ENCODE results near the gene COBL. TPM values are rescaled to one million over a fixed set of nuclear protein-coding genes. Genes with fewer than 3 reads are reported as not detected.

The COBL gene
- total and polyA plus RNA-seq, 2 of the 8 experiments (the other 6 are each of a cell fraction or from before 2014, with no cell fraction given), result 13.8 to 40.4 TPM

DNA sequence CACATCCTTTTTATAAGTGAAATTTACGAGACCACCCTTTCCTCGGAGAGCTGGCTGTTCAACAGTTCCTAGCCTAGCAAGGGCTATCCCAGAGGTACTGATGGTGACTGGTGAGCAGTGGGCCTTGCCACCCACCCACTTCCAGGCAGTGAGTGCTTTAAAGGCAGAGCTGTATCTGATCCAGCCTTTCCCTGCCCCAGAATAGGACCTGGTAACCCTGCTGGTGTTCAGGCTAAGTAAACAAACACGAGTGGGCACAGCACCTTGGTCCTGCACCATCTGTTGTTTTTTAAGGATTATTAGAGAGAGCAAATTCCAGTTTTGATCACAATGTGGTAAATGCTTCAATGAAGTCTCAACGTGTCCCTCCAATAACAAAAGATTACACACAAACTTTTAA is 75.7 kb downstream of the COBL start:
- Histone ChIP-seq H3K23me2 (ENCODE audit: low read depth, low read length) (no peaks in the 10 kb centered on the region), H3K27ac (ENCODE audit: low read depth, low read length) (no peak overlapping the region), H2BK5ac (ENCODE audit: low read depth, low read length) (no peak overlapping the region), H2BK12ac (ENCODE audit: low read depth, low read length) (no peak overlapping the region), H3K79me2 (ENCODE audit: control insufficient read depth in 1 of 2, insufficient read depth in 2 of 2, low read length in 2 of 2) (peaks cover 0 to 43% of the 10 kb centered on the region in 2 experiments; a peak in 2 of 4 replicates), H3K4me1 (replicated peaks in 1 of 4; ENCODE audit: control insufficient read depth in 3 of 4, insufficient read depth in 4 of 4, low read length in 3 of 4) (peaks cover 0 to 13% (median 5%) of the 10 kb centered on the region in 4 experiments; a peak in 4 of 7 replicates), H3K9ac (replicated peaks in 1 of 4; ENCODE audit: extremely low read depth in 1 of 4, low read depth in 3 of 4, low read length in 3 of 4) (no peak overlapping the region), H4K5ac (ENCODE audit: insufficient read length, low read depth, low read length) (no peak overlapping the region), H4K91ac (replicated peaks; ENCODE audit: insufficient read length, low read length) (no peak overlapping the region), H4K20me1 (replicated peaks in 1 of 2; ENCODE audit: control insufficient read depth in 1 of 2, insufficient read depth in 2 of 2, low read length in 2 of 2) (peaks cover 7 to 18% of the 10 kb centered on the region in 2 experiments), H3K18ac (ENCODE audit: extremely low read depth, low read length) (no peak overlapping the region), H3K36me3 (ENCODE audit: control insufficient read depth in 2 of 4, insufficient read depth in 4 of 4, low read length in 3 of 4) (no peaks in the 10 kb centered on the region), H3K4ac (replicated peaks; ENCODE audit: insufficient read length, low read depth, low read length) (no peak overlapping the region), H3K4me3 (ENCODE audit: extremely low read depth in 1 of 4, insufficient read depth in 2 of 4, low read depth in 3 of 4, low read length in 4 of 4) (no peak overlapping the region), H3K9me3 (ENCODE audit: insufficient read depth in 2 of 2, low read depth in 1 of 2, low read length in 1 of 2) (no peaks in the 10 kb centered on the region), H2BK120ac (replicated peaks; ENCODE audit: low read depth, low read length) (no peak overlapping the region), H2BK15ac (ENCODE audit: low read length) (no peak overlapping the region), H3K79me1 (ENCODE audit: low read depth, low read length) (peaks cover 10% of the 10 kb centered on the region; the same call in 1 of the 2 replicates), H3K27me3 (replicated peaks in 1 of 4; ENCODE audit: control insufficient read depth in 3 of 4, extremely low read depth in 1 of 4, insufficient read depth in 3 of 4, low read length in 3 of 4) (no peaks in the 10 kb centered on the region), H4K8ac (ENCODE audit: extremely low read depth, insufficient read depth, low read length) (no peak overlapping the region; the same call in 1 of the 2 replicates), H3K4me2 (ENCODE audit: insufficient read depth in 1 of 2, low read depth in 2 of 2, low read length in 2 of 2) (no peak overlapping the region), H3K14ac (ENCODE audit: insufficient read length) (no peak overlapping the region), H3K23ac (ENCODE audit: insufficient read length) (no peak overlapping the region), H2AFZ (ENCODE audit: low read length) (no peak overlapping the region), H2AK5ac (ENCODE audit: low read depth, low read length) (no peak overlapping the region), H2BK20ac (ENCODE audit: low read length) (no peak overlapping the region), H3K56ac (replicated peaks; ENCODE audit: insufficient read length, low read depth, low read length) (no peak overlapping the region)
- ChIA-PET CTCF (ENCODE audit: partially characterized antibody) (interaction anchor here (0.5 to 2.2 kb wide), 11 partner anchors 12 to 129 kb away, joined by 3 to 9 read pairs (median 4); no protein-coding TSS in a partner anchor), POLR2A (ENCODE audit: partially characterized antibody) (no interaction called here)
- TF ChIP-seq CTBP2 (IDR thresholded peaks at IDR 0.05; ENCODE audit: borderline replicate concordance, insufficient read depth, insufficient read length, low read length), result no peak
- TF ChIP-seq SIN3A (conservative IDR thresholded peaks at IDR 0.05 in 1 of 2, IDR thresholded peaks at IDR 0.05 in 1 of 2; ENCODE audit: low read depth in 1 of 2, low read length in 2 of 2), result no peak
- DNase-seq (ENCODE audit: low read depth in 1 of 2, low spot score in 2 of 2) (peak in 1 of 2 experiments; percentile 20), FAIRE-seq (no peak)
- 82% methylated on average over 4 of the region's 4 CpGs; no CpG with 5 or more reads in 1 of the 2 experiments for WGBS, 2 experiments (ENCODE audit: extremely low coverage in 1 of 2, insufficient coverage in 1 of 2, insufficient read length in 1 of 2, insufficient replicate concordance in 2 of 2, low coverage in 1 of 2, low lambda C conversion rate in 2 of 2, missing lambda C conversion rate in 1 of 2)
